Stimulated activated CD4-positive, alpha-beta T cell treated with anti-CD3 and anti-CD28 coated beads, TNF-alpha, amount 100 ng/mL, for 4 hours (primary cell): ENCODE measurements around the gene FIBCD1.
"Not testable (repeated sequence)": the region's sequence is repeated elsewhere in the genome, so short reads cannot be mapped to it uniquely, and the experiment has no call there.

Experiments used
- DNase-seq, 3 experiments: peaks; one replicate each; pipeline ENCODE4 v3.0.0-alpha.2; 2020; ENCODE audit warnings: low read depth in 3 of 3

FIBCD1 gene

DNA sequence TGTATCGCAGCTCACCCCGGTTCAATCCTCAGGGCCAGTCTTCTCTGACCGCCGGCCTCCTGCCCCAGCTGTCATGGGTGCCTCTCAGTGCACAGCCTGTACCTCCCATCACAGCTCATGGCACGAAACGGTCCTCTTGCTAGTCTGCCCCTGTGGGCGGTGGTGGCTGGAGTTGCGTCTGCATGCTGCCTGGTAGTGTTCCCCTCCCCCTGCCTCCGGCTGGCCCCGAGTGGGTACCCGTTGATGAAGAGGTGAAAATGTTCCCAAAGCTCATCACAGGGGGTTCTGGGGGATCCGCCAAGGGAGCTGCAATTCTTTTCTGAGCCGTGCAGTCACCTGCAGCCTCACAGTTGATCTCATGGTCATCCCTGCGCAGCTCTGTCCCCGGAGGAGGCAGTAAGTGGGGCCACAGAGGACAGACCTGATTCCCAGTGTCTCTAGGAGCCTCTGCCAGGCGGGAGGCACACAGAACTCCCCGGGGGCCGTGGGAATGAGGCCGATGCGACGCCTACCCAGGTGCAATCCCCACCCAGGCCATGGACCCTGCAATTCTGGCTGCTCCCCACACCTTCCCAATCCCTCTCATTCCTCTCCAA, 34.7 kb upstream of the FIBCD1 start:
- DNase-seq, result no peak

DNA sequence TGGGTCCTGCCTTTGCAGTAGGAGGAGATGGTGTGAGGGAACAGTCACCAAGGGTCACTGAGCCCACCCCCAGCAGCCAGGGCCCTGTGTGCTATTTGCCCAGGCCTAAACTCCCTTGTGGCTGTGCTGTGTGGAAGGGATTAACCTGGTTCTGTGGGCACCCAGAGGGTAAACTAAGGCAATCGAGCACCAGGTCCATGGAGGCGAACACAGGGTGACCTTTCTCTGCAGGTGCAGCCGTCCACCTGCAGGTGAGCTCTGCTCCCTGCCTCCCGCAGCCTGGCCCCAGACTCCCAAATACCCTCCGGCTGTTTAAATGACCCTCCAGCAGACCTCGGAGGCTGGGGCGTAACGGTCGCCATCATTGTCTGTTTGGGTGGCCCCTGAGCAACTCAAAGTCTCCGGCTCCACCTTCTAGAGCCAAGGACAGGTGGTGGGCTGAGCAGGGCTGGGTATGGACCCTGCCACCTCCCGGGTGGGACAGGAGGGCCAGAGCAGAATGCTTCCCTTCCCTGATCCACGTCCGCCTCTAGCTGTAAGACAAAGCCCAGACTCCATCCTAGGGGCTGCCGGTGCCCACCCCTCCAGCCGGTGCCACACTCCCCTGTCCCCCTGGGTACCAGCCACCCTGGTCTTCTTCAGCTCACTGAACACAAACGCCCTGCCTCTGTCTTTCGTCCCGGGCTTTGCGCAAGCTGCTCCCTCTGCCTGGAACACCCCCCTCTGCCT, 34.1 kb upstream of the FIBCD1 start:
- DNase-seq, result no peak

DNA sequence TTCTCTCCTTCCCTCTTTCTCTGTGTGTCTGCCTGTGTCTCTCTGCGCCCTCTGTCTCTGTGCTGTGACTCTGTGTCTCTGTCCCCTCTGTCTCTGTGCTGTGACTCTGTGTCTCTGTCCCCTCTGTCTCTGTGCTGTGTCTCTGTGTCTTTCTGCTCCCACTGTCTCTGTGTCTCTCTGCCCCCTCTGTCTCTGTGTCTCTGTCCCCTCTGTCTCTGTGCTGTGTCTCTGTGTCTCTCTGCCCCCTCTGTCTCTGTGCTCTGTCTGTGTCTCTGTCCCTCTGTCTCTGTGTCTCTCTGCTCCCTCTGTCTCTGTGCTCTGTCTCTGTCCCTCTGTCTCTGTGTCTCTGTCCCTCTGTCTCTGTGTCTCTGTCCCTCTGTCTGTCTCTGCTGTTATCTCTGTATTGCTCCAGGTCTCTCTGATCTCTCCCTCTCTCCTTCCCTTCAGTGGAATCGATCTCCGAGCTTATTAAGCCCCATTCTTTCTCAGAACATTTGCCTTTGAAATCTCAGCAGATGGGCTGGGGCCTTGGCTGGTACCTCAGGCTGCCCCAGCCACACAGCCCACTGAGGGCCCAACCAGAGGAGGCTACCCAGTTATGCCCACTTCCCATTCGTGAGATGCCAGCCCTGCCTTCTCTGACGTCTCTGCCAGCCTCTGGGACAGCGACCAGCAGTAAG, 33.4 kb upstream of the FIBCD1 start:
- no peak for DNase-seq

DNA sequence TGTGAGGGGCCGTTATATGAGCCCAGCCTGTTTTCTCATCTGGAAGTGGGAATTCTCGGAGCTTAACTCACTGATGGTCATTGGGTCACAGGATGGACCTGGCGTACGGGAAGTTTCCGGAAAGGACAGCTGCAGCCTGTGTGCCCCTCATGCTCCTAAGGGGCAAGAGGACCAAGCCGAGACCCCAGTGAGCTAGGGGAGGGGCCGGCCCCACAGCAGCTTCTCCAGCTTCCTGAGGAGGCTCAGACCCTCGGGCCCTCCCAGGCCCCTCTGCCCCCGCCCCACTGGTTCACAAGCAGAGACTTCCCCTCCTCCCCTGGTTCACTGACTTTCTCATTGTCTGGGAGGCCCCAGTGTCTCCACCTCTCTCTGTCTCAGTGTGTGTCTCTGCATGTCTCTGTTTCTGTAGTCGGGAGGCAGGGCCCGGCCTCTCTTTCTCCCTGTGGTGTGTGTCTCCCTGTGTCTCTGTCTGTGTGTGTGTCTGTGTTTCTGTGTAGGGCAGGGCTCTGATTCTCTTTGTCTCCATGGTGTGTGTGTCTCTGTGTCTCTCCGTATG, 32.3 kb upstream of the FIBCD1 start:
- no peak for DNase-seq

DNA sequence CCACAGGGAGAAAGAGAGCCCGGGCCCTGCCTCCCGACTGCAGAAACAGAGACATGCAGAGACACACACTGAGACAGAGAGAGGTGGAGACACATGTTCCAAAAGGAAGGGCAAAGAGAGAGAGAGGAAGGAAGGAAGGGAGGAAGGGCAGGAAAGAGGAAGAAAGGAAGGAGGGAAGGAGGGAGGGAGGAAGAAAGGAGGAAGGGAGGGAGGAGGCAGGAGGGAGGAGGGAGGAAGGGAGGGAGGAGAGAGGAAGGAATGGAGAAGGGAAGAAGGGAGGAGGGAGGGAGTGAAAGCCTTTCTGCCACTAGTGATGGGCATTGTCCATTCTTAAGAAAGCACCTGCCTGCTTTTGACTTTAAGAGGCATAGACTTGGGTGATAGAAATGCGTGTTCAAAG, 31.8 kb upstream of the FIBCD1 start:
- no peak for DNase-seq

DNA sequence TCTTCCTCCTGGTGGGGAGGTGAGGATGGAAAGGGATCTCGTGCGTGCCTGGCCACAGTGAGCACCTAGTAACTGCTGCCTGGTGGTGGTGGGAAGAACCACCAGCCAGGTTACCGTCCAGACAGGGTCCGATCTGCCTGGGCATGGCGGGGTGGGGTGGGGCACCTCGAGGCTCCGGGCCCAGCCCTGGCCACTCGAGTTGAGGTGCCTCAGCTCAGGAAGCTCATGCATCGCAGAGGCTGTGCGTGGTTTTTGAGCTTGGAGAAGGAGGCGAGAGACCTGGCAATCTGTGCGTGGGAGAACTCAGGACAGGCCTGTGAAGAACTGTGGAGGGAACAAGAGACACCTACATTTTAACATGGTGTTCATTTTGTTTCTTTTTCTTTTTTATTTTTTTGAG, 31.0 kb upstream of the FIBCD1 start:
- no peak for DNase-seq

DNA sequence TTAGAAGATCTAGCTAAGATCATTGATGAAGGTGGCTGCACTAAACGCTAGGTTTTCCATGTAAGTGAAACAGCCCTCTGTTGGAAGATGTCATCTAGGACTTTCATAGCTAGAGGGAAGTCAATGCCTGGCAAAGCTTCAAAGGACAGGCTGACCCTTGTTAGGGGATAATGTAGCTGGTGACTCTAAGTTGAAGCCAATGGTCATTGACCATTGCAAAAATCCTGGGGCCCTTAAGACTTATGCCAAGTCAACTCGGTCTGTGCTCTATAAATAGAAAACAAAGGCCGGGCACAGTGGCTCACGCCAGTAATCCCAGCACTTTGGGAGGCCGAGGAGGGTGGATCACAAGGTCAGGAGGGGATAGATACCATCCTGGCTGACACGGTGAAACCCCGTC, 26.6 kb upstream of the FIBCD1 start:
- no peak for DNase-seq

DNA sequence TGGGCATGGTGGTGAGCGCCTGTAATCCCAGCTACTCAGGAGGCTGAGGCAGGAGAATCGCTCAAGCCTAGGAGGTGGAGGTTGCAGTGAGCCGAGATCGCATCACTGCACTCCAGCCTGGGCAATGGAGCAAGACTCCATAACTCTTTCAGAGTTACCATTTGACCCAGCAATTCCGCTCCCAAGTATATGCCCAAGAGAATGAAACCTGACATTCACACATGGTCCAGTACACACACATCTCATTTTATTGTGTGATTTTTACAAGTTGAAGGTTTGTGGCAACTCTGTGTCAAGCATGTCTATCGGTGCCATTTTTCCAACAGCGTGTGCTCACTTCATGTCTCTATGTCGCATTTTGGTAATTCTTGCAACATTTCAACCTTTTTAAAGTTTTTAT, 24.9 kb upstream of the FIBCD1 start:
- no peak for DNase-seq

DNA sequence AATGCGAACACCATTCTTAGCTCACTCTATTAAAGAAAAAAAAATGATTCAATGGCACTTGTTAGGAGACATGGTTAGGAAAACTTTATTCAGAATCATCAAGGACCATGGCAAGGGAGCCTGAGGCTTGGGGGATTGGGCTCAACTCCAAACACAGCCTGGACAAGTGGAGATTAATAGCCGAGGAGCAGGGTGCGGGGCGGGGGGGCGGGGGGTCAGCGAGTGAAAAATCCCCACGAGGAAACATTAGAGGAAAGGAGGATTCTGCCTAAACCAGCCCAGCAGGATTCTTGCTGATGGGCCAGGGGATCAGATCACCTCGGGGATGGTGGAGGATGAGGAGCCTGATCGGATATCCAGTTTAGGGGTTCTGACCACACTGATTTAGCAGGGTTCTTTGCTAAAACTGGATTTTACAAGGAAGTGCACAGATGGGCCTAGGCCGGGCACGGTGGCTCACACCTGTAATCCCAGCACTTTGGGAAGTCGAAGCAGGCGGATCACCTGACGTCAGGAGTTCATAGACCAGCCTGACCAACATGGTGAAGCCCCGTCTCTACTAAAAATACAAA, 24.4 kb upstream of the FIBCD1 start:
- DNase-seq, result no peak

DNA sequence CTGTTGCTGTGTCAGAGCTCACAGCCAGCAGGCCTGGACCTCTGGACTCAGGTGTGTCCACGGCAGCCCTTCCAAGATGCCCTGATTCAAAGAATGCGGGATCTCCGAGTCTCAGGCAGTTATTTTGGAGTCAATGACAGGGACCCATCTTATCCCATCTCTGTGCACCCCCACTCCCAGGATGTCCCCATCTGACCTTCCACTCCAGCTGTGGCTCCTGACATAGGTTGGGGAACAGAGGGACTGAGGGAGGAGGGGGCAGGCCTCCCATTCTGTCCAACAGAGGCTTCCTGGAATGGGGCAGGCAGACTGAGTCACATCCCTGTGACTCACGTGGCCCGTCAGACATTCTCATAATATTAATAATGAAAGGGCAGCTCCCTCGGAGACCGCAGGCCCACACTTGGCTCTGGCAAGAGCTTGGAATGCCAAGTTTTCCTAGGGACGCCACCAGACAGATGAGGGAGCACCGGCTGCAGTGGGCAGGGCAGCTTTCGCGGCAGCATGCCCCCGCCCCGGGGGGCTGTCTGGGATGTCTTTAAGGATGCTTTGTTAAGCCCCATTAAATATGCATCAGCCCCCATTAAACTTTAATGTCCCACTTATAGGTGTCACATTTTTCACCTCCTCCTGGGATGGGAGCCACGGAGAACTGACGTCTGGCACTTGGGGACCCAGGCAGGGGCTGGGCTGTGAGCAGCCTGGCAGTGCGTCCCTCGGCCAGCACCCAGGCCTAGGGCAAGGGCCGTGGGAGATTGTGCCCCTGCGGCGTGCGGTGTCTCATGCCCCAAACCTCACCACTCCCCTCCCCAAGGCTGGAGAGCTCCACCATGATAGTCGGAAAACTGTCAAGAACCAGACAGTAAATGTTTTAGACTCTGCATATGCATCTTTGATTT, 23.6 kb upstream of the FIBCD1 start:
- no peak for DNase-seq

DNA sequence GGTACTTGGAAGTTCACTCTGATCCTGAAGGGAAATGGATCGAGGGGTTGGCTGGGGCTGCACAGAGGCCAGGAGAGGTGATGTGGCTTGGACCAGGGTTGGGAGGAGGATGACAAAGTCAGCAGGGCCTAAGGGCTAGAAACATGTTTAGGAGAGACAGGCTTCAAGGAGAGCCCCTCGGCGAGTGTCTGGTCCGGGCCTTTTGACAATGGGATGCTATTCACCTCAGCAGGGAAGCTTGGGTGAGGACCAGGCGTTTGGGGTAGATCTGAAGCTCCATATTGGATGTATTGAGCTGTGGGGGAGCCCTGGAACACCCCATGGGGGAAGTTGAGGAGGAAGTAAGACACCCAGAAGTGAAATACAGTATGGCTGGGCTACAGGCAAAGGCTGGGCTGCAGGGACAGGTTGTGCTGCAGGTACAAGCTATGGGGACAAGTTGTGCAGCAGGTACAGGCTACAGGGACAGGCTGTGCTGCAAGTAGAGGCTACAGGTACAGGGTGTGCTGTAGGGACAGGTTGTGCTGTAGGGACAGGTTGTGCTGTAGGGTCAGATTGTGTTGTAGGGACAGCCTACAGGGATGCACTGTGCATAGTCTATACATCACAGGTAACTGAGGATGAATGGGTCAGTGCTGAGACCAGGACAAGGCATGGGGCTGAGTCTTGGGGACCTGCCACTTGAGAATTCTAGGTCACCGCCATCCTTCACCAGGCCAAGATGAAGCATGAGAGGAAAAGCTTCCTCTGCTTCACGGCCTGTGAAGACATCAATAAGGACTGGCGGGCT, 22.7 kb upstream of the FIBCD1 start:
- no peak for DNase-seq

DNA sequence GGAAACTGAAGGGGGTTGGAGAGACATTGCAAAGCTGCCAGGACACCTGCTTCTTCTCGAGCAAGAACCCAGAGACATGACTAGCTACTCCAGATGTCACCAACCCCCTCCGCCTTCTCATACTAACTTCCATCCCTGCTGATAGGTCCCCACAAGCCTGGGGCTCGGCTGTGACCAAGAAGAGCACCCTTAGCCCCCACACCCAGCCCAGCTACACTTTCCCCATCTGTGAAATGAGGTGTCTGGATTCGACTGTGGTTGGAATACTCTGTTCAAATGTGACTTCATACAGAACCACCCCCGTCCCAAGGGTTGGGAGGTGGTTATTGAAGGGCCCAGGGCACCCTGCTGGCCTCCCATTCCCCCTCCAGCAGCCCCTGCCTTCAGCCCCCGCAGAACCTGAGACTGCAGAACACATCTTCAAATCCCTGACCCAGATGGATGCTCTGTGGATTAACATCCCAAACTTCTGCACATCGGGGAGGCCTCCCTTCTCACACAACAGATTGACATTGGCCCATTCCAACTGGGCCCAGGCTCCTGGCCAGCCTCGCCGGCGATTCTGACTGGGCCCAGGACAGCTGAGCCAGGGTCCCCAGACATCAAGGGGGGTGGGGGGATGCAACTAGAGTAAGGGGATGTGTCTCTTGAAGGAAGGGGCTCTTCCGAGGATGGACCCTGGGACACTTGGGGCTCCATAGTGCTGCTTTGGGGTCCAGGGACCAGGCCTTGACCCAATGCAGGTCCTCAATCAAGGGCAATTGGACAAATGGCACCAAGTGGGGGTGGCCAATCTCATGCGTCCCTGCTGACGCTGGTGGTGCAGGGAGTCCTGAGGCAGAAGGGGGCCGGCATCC, 21.7 kb upstream of the FIBCD1 start:
- no peak for DNase-seq

DNA sequence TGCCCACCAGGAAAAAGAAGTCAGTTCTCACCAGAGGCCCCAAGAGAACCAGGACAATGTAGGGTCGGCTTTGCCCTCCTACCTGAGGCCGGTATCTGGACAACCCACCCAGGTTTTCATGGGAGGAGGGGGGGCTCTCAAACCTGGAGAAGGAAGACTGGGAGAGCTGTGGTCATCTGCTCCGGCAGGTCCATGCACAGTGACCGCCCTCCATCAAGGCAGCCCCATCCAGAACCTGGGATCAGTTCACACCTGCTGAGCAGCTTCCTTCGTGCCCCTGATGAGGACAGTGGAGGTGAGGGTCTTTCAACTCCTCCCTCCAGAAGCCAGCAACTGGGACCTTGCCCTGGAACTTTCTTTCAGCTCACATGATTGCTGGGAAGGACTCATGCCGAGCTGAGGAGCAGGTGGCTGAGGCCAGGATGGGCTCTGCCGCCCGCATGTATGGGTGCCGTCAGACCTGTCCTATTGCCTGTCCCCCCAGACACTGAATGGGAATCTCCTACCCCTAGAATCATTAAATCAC, 20.8 kb upstream of the FIBCD1 start:
- DNase-seq, result no peak

DNA sequence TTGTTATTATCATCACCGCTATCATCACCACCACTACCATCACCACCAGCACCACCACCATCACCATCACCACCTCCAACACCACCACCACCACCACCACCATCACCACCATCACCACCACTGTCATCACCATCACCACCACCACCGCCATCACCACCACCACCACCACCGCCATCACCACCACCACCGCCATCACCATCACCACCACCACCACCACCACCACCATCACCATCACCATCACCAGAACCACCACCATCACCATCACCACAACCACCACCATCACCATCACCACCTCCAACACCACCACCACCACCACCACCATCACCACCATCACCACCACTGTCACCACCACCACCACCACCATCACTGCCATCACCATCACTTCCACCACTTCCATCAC, 19.5 kb upstream of the FIBCD1 start:
- not testable (repeated sequence) for DNase-seq

DNA sequence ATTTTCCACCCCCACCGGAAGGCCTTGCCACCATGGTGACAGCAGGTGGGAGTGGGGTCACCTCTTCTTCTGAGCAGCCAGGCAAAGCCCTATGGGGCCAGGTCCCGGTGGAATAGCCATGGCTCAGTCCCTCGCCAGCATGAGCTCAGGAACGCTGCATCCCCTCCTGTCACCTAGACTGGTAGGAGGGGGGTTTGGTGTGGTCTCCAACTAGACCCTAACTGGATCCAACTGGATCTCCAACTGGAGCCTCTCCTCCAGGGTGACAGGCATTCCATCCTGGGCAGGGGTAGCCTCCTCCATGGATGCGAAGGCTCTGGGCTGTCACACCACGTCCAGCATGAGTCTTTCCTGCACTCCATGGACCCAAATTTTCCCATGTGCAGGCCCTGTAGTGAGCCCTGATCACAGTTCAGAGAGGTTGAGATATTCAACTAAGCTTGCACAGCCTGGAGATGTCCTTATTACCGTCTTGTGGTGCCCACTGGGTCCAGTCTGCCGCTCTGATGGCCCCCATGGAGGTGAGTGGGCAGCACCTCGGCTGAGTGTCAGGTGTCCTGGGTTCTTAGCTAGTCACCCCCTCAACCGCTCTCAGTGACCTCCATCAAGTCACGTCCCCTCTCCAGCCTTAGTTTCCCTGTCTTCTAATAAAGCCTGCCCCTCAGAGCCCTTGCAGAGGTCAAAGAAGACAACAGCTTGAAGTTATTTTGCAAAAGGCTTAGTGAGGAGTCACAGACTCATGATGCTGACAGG, 18.6 kb upstream of the FIBCD1 start:
- no peak for DNase-seq

DNA sequence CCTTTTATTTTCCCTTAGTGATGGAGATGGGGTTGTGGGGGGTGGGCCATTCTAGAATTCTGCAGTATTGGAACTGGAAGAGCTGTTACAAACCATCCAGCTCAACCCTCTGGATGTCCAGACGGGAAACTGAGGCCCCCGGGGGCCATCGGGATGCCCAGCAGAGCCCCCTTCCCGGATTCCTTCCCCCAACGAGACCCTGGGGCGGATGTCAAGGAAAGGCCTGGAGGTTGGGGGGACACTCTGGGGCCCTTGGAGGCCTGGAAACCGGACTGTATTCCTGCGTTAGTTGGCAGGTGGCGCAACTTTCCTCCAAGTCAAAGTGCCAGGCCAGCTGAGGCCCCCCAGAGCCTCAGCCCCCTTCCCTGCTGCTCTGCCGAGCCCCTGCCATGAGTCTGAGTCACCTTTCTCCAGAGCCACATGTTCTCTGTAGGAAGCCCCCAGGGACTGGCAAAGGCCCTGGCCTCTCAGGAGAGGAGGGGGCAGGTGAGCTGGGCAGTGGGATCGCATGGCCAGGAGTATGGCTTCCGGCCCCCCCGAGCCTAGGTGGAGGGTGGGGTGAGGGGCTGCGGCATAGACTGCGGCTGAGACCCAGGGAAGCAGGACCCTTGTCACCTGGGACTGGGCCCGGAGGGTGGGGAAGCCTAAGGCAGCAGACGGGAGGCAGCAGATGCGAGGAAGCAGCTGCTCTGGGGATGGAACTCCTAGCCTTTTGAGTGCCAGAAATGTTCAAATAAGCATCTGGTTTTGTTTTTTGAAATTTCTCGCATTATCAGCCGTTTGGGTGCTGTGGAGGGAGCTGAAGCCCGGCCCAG, 17.8 kb upstream of the FIBCD1 start:
- no peak for DNase-seq

DNA sequence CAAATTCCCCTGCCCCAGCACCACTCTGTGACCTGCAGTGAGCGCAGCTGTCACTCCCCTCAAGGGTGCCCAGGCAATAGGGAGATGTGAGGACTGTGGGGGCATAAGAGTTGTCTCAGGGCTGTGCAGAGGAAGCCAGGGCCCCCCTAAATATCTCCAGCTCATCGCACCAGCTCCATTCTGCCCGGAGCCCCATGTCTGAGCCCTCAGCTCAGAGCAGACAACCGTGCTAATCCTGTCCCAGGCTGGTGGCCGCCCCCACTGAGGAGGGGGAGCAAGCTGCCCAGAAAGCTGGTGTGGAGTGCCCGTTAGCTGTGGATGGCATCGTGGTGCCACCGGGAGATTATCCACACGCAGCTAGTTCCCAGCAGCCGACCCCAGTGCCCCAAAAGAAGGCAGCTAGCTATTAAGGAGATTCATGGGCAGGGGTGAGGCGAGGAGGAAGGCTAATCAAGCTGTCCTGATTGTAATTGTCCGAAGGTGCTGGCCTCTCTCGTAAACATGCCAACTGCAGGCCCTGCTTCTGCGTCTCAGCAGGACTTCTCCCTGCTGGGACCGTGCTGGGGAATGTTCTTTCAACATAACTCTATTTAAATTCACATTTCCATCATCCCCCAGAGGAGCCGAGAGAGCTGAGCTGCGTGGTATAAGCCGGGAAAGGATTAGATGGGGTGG, 17.0 kb upstream of the FIBCD1 start:
- no peak for DNase-seq
